WTC11 (cell line): ENCODE results near the gene SLC30A2. TPM values are rescaled to one million over a fixed set of nuclear protein-coding genes. Genes with fewer than 3 reads are reported as not detected.
A peak's percentile ranks its signal among the peaks of the same experiment; 100 is the strongest.

Experiments
- ATAC-seq: fragments of 200-7000 bp; cut with Tn5 transposase; 2 replicates; pipeline ENCODE4 v1.10.0; 2021; ENCODE audit warnings: mild to moderate bottlenecking, moderate library complexity
- CTCF ChIA-PET: fragments of 300-600 bp; sonication (Branson Sonifier 250); formaldehyde crosslinking; loops from one replicate; lab custom pipeline; 2021; ENCODE audit warnings: antibody characterized with exemption; lab: Charles Lee
- POLR2A ChIA-PET: fragments of 350-600 bp; sonication (Branson Sonifier 250); formaldehyde crosslinking; loops from one replicate; lab custom pipeline; 2021; ENCODE audit warnings: antibody characterized with exemption; lab: Charles Lee
- DNase-seq: peaks from one replicate; pipeline ENCODE4 v3.0.0; 2021; ENCODE audit warnings: low spot score
- H3K27ac Mint-ChIP-seq: 2 replicates; pipeline ENCODE4 v1.8.0; 2021; ENCODE audit warnings: mixed read lengths
- H3K27me3 Mint-ChIP-seq: 2 replicates; pipeline ENCODE4 v1.8.0; 2021; ENCODE audit warnings: low read depth, mild to moderate bottlenecking, moderate library complexity, mixed read lengths
- H3K36me3 Mint-ChIP-seq: 2 replicates; pipeline ENCODE4 v1.8.0; 2021; ENCODE audit warnings: mixed read lengths
- H3K4me1 Mint-ChIP-seq: 2 replicates; pipeline ENCODE4 v1.8.0; 2022; ENCODE audit warnings: mixed read lengths
- H3K4me3 Mint-ChIP-seq: 2 replicates; pipeline ENCODE4 v1.8.0; 2021; ENCODE audit warnings: mild to moderate bottlenecking, moderate library complexity, mixed read lengths
- H3K9me3 Mint-ChIP-seq: 2 replicates; pipeline ENCODE4 v1.8.0; 2021; ENCODE audit warnings: mixed read lengths
- CDX4 ChIP-seq: fragments of 250-450 bp; sonication (Bioruptor Pico); IDR thresholded peaks from 2 replicates; pipeline ENCODE4 v1.9.0; 2021; ENCODE audit warnings: moderate library complexity, mild to moderate bottlenecking, inconsistent platforms, borderline replicate concordance
- CREB1 ChIP-seq: sonication (generic); formaldehyde crosslinking; IDR thresholded peaks from 2 replicates; pipeline ENCODE4 v1.8.0; 2023; ENCODE audit warnings: mild to moderate bottlenecking, missing genetic modification reagents
- CREM ChIP-seq: sonication (generic); formaldehyde crosslinking; IDR thresholded peaks from 2 replicates; pipeline ENCODE4 v1.8.1; 2022; ENCODE audit warnings: mild to moderate bottlenecking, missing genetic modification reagents, moderate library complexity
- CTCF ChIP-seq: fragments of 200-600 bp; IDR thresholded peaks from 2 replicates; pipeline ENCODE4 v1.8.0; 2022; ENCODE audit warnings: antibody characterized with exemption
- GTF2I ChIP-seq: fragments of 250-450 bp; sonication (Bioruptor Pico); conservative IDR thresholded peaks from 2 replicates; pipeline ENCODE4 v1.4.0; 2021; ENCODE audit warnings: mild to moderate bottlenecking
- JUN ChIP-seq: sonication (generic); formaldehyde crosslinking; IDR thresholded peaks from 2 replicates; pipeline ENCODE4 v1.8.0; 2023; ENCODE audit warnings: mild to moderate bottlenecking, missing genetic modification reagents
- MAX ChIP-seq: sonication (generic); formaldehyde crosslinking; IDR thresholded peaks from 2 replicates; pipeline ENCODE4 v1.8.0; 2022; ENCODE audit warnings: mild to moderate bottlenecking, missing genetic modification reagents
- MLX ChIP-seq: sonication (generic); formaldehyde crosslinking; IDR thresholded peaks from 2 replicates; pipeline ENCODE4 v1.8.1; 2023; ENCODE audit warnings: mild to moderate bottlenecking, missing genetic modification reagents, moderate library complexity
- MXD4 ChIP-seq: fragments of 250-450 bp; sonication (Bioruptor Pico); IDR thresholded peaks from 2 replicates; pipeline ENCODE4 v1.8.0; 2021; ENCODE audit warnings: mild to moderate bottlenecking, moderate library complexity, borderline replicate concordance
- NFE2L1 ChIP-seq: sonication (generic); formaldehyde crosslinking; IDR thresholded peaks from 2 replicates; pipeline ENCODE4 v1.8.1; 2023; ENCODE audit warnings: missing genetic modification reagents
- NFYB ChIP-seq: sonication (generic); formaldehyde crosslinking; conservative IDR thresholded peaks from 2 replicates; pipeline ENCODE4 v1.8.0; 2022; ENCODE audit warnings: low read depth, missing genetic modification reagents
- NR2C2 ChIP-seq: sonication (generic); formaldehyde crosslinking; IDR thresholded peaks from 2 replicates; pipeline ENCODE4 v1.8.0; 2022; ENCODE audit warnings: mild to moderate bottlenecking, missing genetic modification reagents
- RORB ChIP-seq: fragments of 250-450 bp; sonication (Bioruptor Pico); IDR thresholded peaks from 2 replicates; pipeline ENCODE4 v1.9.0; 2021; ENCODE audit warnings: mild to moderate bottlenecking
- SMAD3 ChIP-seq: sonication (generic); formaldehyde crosslinking; IDR thresholded peaks from 2 replicates; pipeline ENCODE4 v1.8.0; 2022; ENCODE audit warnings: missing genetic modification reagents, mild to moderate bottlenecking, borderline replicate concordance
- SOX15 ChIP-seq: fragments of 250-450 bp; sonication (Bioruptor Pico); IDR thresholded peaks from 2 replicates; pipeline ENCODE4 v1.9.0; 2021; ENCODE audit warnings: mild to moderate bottlenecking
- SP1 ChIP-seq: sonication (generic); formaldehyde crosslinking; conservative IDR thresholded peaks from 2 replicates; pipeline ENCODE4 v1.8.1; 2022; ENCODE audit warnings: missing genetic modification reagents
- TCF7 ChIP-seq: sonication (generic); formaldehyde crosslinking; IDR thresholded peaks from 2 replicates; pipeline ENCODE4 v1.8.0; 2022; ENCODE audit warnings: mild to moderate bottlenecking, low read depth, missing genetic modification reagents, moderate library complexity
- USF1 ChIP-seq: sonication (generic); formaldehyde crosslinking; IDR thresholded peaks from 2 replicates; pipeline ENCODE4 v1.8.0; 2022; ENCODE audit warnings: mild to moderate bottlenecking, missing genetic modification reagents
- USF2 ChIP-seq: sonication (generic); formaldehyde crosslinking; IDR thresholded peaks from 2 replicates; pipeline ENCODE4 v1.8.1; 2023; ENCODE audit warnings: mild to moderate bottlenecking, missing genetic modification reagents, moderate library complexity
- ZBTB21 ChIP-seq: sonication (generic); formaldehyde crosslinking; IDR thresholded peaks from 2 replicates; pipeline ENCODE4 v1.8.1; 2023; ENCODE audit warnings: mild to moderate bottlenecking, missing genetic modification reagents, borderline replicate concordance
- ZBTB43 ChIP-seq: sonication (generic); formaldehyde crosslinking; IDR thresholded peaks from 2 replicates; pipeline ENCODE4 v1.8.1; 2023; ENCODE audit warnings: mild to moderate bottlenecking, missing genetic modification reagents
- ZNF317 ChIP-seq: sonication (generic); formaldehyde crosslinking; IDR thresholded peaks from 2 replicates; pipeline ENCODE4 v1.8.1; 2023; ENCODE audit warnings: low read depth, mild to moderate bottlenecking, moderate library complexity, missing genetic modification reagents, borderline replicate concordance
- ZNF532 ChIP-seq: fragments of 250-450 bp; sonication (Bioruptor Pico); IDR thresholded peaks from 2 replicates; pipeline ENCODE4 v1.9.0; 2021; ENCODE audit warnings: mild to moderate bottlenecking, borderline replicate concordance
- total RNA-seq: library from RNA; stranded (reverse); gene quantifications from 3 replicates; pipeline ENCODE4 v1.2.3, GENCODE V29; 2021

Gene SLC30A2
- total RNA-seq, 1 experiment from 2014 or later = 0.15 TPM

- TF ChIP-seq ZNF532 = no peak
- no peak for TF ChIP-seq MXD4 (CRISPR knock-in tag)
- peak; percentile 100 for TF ChIP-seq CTCF
- no peak; the same call in 1 of the 2 replicates for TF ChIP-seq MAX
- TF ChIP-seq GTF2I = no peak
- no peak for TF ChIP-seq JUN (CRISPR knock-in tag)
- no peak for TF ChIP-seq SOX15
- TF ChIP-seq ZNF317 (CRISPR knock-in tag) = no peak
- no peak for TF ChIP-seq SP1
- TF ChIP-seq, all 79 proteins: peak for 3
These were observed 9.8 kb downstream of the SLC30A2 start (continued) for GRCh38 chr1:26035959-26036755.

- DNase-seq = peak; percentile 96
- Mint-ChIP-seq H3K9me3 (no peaks in the 10 kb centered on the region), H3K4me3 (peak overlapping the region; percentile 94), H3K27me3 (peaks cover 54% of the 10 kb centered on the region), H3K4me1 (peaks cover 8% of the 10 kb centered on the region), H3K36me3 (no peaks in the 10 kb centered on the region), H3K27ac (peak overlapping the region; percentile 47; the same call in 1 of the 2 replicates)
- CTCF ChIA-PET = interaction anchor here (0.6 to 6.2 kb wide), 49 partner anchors 8 to 436 kb away, joined by 3 to 136 read pairs (median 5); partner anchors contain the start of genes CATSPER4, CEP85, EXTL1 and HMGN2
- peak; percentile 91 for ATAC-seq
- POLR2A ChIA-PET = interaction anchor here (0.6 to 1.5 kb wide), 3 partner anchors 10 to 375 kb away, joined by 4 read pairs; partner anchors contain the start of gene LIN28A
- peak; percentile 84 for TF ChIP-seq NFYB (CRISPR knock-in tag)
- TF ChIP-seq NR2C2 = no peak
- TF ChIP-seq TCF7 (CRISPR knock-in tag) = no peak
- no peak for TF ChIP-seq RORB
- TF ChIP-seq SMAD3 (CRISPR knock-in tag) = no peak
- TF ChIP-seq NFE2L1 (CRISPR knock-in tag) = no peak
- TF ChIP-seq SP1 = peak; percentile 80
- no peak for TF ChIP-seq CDX4
- TF ChIP-seq MLX (CRISPR knock-in tag) = no peak
- no peak for TF ChIP-seq USF1
- peak; percentile 40; the same call in 1 of the 2 replicates for TF ChIP-seq MAX
- 0 out of 2 replicates have a peak, but pooled peaks have one; percentile 16 for TF ChIP-seq CREB1
- no peak for TF ChIP-seq ZBTB21
- no peak for TF ChIP-seq USF2 (CRISPR knock-in tag)
- no peak for TF ChIP-seq CREM (CRISPR knock-in tag)
- TF ChIP-seq ZBTB43 = no peak
These were observed 10.5 kb downstream of the SLC30A2 start for GRCh38 chr1:26035203-26035958.
